ENCODE results near the gene CCDC85A.

The CCDC85A gene

DNA sequence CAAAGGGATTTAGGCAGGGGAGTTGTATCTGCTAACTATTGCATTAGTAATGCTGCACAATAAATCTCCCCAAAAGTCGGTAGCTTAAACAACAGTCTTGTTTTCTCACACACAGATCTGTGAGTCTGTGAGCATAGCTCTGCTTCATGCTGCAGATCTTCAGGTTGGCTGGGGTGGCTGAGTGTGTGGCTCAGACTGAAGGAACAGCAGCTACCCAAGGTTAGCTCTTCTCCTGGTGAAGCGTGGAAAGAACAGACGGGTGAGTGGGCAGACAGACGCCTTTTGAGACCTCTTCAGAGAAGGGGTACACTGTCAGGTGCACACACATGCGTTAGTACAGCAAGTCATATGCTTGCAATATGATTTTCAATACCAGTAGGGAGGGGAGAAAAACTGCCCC lies 3.9 kb upstream of the CCDC85A start:
- no peak overlapping the region for H3K4me3 ChIP-seq (ENCODE audit: low read length)
- no peak for TF ChIP-seq ZNF274 (IDR thresholded peaks at IDR 0.05; ENCODE audit: low read depth, low read length)

DNA sequence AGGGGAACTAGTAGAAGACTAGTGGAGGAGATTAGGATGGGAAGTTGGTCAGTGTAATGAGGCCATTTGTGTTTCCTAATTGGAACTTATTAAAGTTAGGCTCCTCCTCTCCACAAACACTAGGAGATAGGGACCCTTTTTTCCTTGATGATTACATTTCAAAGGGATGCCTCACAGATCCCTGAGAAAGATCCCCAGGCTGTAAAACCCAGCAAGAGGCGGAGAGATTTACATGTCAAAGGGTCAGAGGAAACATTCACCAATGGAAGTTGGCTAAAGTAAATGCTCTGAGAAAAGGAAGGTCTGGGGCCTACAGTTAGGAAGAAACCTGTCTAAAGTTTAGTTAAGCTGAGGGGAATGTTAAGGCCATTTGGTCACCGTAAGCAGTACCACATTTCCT lies 1.4 kb upstream of the CCDC85A start:
- TF ChIP-seq ZNF274 (IDR thresholded peaks at IDR 0.05; ENCODE audit: low read depth, low read length) = no peak
- H3K4me3 ChIP-seq (ENCODE audit: low read length) = no peak overlapping the region

DNA sequence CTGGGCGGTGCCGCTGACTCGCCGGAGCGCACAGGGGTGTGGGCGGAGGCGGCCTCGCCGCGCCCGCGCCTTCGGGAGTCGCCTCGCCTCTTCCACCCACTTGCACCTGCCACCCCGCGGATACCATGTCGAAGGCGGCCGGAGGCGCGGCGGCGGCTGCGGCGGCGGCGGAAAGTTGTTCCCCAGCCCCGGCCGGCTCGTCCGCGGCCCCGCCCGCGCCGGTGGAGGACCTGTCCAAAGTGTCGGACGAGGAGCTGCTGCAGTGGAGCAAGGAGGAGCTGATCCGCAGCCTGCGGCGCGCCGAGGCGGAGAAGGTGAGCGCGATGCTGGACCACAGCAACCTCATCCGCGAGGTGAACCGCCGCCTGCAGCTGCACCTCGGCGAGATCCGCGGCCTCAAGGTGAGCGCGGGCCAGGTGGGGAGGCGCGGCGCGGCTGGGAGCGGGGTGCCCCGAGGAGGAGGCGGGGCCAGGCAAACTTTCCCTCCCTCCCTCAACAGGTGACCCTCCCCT lies 766 bp downstream of the CCDC85A start:
- TF ChIP-seq ZNF274 (IDR thresholded peaks at IDR 0.05; ENCODE audit: low read depth, low read length) = no peak
- H3K4me3 ChIP-seq (ENCODE audit: low read length) = no peak overlapping the region; the same call in 1 of the 2 replicates

DNA sequence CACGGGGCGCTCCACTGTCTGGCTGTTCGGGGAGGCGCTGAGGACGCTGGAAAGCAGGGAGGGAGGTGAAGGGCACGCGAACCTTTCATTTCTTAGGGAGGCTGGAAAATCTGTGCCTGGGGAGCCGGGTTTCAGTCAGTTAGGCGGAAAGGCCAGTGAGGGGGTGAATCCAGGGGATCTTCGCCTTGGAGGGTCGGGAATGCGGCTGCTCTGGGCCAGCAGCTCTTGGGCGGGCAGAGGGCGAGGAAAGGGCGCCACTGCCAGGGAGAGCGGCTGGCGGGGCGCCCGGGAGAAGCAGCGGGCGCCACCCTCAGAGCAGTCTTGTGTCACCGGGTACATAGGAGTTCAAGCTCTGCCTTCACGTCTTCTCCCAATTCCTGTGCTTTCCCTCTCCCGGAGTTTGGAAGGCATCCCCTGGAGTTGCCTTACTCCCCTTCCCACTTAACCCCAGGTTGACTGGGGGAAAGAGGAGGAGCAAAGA lies 1.4 kb downstream of the CCDC85A start:
- no peak for TF ChIP-seq ZNF274 (IDR thresholded peaks at IDR 0.05; ENCODE audit: low read depth, low read length)
- no peak overlapping the region; the same call in 1 of the 2 replicates for H3K4me3 ChIP-seq (ENCODE audit: low read length)

DNA sequence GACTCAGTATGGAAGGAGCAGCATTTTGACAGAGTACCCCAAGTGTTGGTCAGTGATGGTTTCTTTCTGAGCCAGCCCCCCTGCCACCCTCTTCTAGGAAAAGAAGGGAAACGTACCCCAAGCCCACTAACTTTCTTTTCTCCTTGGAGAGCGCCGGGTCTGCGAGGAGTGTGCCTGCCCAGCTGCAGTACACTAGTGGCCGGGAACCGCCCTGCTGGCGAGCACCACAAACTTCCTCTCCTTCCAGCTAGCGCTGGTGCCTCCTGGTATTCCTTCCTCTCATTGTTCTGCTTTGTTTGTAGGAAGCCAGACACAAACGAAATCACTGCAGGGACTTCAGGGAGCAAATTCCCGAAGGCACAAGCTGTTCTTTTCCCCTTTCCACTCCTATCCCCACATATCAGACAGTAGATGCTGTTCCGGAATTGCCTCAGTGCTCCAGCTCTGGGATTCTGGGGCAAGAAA lies 1.8 kb downstream of the CCDC85A start:
- H3K4me3 ChIP-seq (ENCODE audit: low read length) = no peak overlapping the region
- no peak for TF ChIP-seq ZNF274 (IDR thresholded peaks at IDR 0.05; ENCODE audit: low read depth, low read length)

DNA sequence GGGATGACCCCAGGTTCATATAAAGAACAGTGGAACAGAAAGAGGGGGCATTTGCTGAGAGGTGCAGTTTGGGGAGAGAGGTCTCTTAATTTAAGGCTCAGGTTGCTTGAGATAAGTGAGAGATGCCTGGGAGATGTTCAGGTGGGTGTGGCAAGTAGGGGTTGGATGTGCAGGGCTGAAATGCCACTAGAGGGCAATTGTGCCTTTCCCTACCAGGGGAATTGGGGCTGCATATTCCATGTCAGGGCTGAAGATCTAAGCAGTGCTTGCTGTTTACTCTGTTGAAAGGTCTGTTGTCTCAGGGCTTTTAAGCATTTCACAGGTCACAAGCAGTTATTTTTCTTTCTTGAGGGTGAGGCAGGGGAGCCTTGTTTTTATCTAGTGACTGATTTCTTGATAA lies 7.8 kb downstream of the CCDC85A start:
- H3K4me3 ChIP-seq (ENCODE audit: low read length) = no peak overlapping the region
- no peak for TF ChIP-seq ZNF274 (IDR thresholded peaks at IDR 0.05; ENCODE audit: low read depth, low read length)

DNA sequence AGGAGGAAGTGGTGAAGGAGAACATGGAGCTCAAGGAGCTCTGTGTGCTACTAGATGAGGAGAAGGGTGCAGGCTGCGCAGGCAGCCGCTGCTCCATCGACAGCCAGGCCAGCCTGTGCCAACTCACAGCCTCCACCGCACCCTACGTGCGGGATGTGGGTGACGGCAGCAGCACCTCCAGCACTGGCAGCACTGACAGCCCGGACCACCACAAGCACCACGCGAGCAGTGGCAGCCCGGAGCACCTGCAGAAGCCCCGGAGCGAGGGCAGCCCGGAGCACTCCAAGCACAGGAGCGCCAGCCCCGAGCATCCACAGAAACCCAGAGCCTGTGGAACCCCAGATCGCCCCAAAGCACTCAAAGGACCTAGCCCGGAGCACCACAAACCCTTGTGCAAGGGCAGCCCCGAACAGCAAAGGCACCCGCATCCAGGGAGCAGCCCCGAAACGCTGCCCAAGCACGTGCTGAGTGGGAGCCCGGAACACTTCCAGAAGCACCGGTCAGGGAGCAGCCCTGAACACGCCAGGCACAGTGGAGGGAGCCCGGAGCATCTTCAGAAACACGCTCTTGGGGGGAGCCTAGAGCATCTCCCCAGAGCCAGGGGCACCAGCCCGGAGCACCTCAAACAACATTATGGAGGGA lies 9.0 kb downstream of the CCDC85A start:
- no peak for TF ChIP-seq ZNF274 (IDR thresholded peaks at IDR 0.05; ENCODE audit: low read depth, low read length)

DNA sequence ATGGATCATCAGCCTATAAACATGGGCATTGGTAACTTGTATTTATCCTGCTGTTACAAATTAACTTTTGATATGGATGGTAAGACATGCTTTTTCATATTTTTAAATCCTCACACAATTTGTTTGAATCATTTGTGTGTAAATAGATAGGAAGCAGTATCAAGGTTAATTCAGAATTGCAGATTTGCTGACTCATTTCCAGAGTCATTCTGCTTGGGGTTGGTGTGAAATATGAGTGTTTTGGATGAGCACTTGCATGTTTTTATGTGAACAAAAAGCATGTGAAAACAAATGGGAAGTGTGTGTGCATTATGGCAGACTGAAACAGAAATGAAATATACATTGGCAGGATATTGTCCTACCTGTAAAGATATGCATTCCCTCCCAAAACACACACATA lies 11.8 kb downstream of the CCDC85A start:
- no peak overlapping the region for H3K4me3 ChIP-seq (ENCODE audit: low read length)
- TF ChIP-seq ZNF274 (IDR thresholded peaks at IDR 0.05; ENCODE audit: low read depth, low read length) = no peak

More for the DNA sequence above, 9.0 kb downstream of the CCDC85A start:
- no peak overlapping the region for H3K4me3 ChIP-seq (ENCODE audit: low read length)

DNA sequence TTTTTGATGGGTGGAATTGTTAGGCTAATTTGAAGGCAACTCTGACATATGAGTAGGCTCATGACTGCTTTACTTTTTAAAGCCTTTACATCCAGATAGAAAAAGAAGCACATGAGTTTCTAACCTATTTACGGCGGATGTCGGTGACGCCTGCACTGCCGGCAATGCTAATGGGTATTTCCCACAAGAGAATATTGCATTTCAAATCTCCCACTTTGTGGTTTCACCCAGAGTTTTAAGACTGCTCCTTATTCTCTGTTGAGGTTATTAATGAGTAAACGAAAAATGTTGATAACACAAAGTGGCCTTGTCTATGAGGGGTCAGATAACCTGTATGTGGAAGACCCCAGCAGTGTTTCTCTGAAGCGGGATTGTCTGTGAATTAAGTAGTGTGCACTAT lies 14.0 kb downstream of the CCDC85A start:
- H3K4me3 ChIP-seq (ENCODE audit: low read length) = no peak overlapping the region
- no peak for TF ChIP-seq ZNF274 (IDR thresholded peaks at IDR 0.05; ENCODE audit: low read depth, low read length)

DNA sequence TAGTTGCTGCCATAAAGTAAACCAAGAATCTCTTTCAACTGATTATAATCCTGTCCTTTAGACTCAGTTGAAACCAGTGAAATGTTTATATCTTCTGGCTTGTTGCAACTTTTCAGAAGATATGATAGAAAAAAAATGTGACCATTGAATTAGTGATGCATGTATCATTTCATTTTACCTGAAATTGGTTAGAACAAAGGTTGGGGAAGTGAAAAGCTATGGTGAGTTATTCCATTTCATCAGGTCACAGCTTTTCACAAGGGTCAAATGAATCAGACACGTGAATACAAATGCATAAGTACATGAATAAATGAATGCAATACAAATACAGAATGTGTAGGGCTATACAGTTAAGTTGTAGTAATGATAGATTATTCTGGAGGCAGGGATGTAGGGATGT lies 15.1 kb downstream of the CCDC85A start:
- TF ChIP-seq ZNF274 (IDR thresholded peaks at IDR 0.05; ENCODE audit: low read depth, low read length) = no peak
- H3K4me3 ChIP-seq (ENCODE audit: low read length) = no peak overlapping the region

DNA sequence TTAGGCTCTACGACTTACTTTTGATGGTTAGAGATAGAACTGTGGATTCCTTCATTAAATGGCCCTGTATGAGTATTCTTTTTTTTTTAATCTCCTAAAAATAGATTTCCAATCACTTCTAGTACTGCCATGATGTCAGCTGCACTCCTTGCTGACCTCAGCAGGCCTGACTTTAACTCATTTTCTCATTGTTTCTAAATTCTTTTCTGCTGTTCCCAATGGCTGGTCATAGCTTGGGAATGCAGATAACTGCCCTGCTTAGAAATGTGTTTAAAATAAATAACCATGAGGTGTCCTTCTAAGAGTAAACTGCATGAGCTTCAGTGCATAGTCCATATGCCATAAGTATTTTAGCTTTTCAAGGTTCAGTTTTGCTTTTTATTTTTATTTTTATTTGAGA lies 15.7 kb downstream of the CCDC85A start:
- no peak for TF ChIP-seq ZNF274 (IDR thresholded peaks at IDR 0.05; ENCODE audit: low read depth, low read length)
- H3K4me3 ChIP-seq (ENCODE audit: low read length) = no peak overlapping the region

DNA sequence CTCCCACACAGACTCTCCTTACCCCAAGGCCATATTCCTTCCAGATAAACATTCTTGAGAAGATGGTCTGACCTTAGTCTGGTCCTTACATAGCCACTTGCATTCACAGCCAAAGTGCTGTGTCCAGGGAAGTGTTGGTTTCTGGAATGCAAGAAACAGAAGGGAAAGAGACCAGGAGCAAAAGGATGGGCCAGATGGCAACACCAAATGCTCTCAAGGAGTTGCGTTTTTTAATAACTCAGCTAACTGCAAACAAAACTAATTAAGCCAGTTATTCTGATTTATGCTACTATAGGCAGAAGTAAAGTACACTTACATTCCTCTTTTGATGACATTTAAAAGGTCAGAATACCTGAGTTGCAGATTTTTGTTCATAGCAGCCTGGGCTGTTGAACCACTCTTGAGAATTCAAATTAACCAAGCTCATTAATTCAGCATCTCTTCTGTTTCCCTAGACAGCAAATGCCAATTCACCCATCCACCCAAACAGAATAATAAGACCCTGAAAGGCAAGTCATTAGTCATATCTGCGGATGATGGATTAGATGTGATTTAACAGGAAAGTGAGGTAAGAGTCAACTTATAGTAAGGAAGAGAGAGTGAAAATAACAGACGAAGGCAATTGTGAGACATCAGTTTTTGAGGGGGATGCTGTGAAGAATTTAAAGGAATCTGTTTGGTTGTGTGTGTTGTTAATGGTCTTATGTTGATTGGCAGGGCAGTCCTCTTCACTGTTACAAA lies 18.8 kb downstream of the CCDC85A start:
- H3K4me3 ChIP-seq (ENCODE audit: low read length) = no peak overlapping the region
- TF ChIP-seq ZNF274 (IDR thresholded peaks at IDR 0.05; ENCODE audit: low read depth, low read length) = no peak

DNA sequence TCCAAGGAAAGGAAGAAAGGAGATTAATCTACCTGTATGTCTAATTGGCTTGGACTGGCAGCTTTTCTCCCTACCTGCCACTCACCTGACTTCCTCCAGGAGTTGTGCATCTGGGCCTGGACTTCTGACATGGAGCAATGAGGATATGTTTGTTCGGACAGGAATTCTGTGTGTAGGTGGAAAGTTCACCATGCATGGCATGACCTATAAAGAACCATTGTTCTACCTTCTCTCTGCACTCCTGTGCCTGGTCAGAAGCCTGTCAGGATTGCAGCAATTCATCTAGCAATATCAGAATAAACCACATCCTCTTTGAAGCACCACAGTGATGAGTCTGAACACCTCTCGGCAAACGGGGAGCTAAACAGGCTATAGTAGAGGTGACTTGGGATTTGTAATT lies 20.8 kb downstream of the CCDC85A start:
- TF ChIP-seq ZNF274 (IDR thresholded peaks at IDR 0.05; ENCODE audit: low read depth, low read length) = no peak
- no peak overlapping the region for H3K4me3 ChIP-seq (ENCODE audit: low read length)

DNA sequence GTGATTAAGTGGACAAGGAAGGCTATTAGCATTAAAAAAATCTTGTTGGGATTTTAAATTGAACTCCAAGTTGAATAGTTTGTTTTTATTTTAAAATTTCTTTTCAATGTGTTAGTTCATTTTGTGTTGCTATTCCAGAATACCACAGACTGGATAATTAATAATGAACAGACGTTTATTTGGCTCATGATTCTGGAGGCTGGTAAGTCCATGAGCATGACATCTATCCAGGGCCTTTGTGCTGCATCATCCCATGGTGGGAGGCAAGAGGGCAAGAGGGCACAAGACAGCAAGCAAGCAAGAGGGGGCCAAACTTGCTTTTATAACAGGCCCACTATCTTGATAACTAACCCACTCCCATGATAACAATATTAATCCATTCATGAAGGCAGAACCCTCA lies 22.5 kb downstream of the CCDC85A start:
- TF ChIP-seq ZNF274 (IDR thresholded peaks at IDR 0.05; ENCODE audit: low read depth, low read length) = no peak
- no peak overlapping the region for H3K4me3 ChIP-seq (ENCODE audit: low read length)

DNA sequence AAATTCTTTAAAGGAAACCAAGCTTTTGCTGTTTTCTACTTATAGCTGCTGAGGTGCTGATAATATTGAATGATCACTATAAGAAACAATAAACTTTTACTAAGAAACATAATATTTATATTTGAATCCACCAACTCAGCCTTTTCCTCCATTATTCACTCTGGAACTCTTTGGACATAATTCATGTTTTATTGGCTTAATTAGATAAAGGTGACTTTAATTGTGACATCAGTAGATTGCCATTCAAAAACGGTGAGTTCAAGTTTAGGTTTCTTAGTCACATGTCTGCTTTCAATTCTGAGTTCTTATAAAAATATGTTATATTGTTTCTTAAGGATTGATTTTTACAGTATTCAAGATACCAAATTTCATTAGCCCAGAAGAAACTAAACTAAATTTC lies 24.0 kb downstream of the CCDC85A start:
- TF ChIP-seq ZNF274 (IDR thresholded peaks at IDR 0.05; ENCODE audit: low read depth, low read length) = no peak
- H3K4me3 ChIP-seq (ENCODE audit: low read length) = no peak overlapping the region

Measured in GM08714 (cell line).